Measurements from ENCODE around the gene GLIS1. TPM values are rescaled to one million over a fixed set of nuclear protein-coding genes. Genes with fewer than 3 reads are reported as not detected.

GLIS1 gene
- total and polyA plus RNA-seq, 2 of the 8 experiments (the other 6 are each of a cell fraction or from before 2014, with no cell fraction given), result 0.15 to 0.22 TPM

DNA sequence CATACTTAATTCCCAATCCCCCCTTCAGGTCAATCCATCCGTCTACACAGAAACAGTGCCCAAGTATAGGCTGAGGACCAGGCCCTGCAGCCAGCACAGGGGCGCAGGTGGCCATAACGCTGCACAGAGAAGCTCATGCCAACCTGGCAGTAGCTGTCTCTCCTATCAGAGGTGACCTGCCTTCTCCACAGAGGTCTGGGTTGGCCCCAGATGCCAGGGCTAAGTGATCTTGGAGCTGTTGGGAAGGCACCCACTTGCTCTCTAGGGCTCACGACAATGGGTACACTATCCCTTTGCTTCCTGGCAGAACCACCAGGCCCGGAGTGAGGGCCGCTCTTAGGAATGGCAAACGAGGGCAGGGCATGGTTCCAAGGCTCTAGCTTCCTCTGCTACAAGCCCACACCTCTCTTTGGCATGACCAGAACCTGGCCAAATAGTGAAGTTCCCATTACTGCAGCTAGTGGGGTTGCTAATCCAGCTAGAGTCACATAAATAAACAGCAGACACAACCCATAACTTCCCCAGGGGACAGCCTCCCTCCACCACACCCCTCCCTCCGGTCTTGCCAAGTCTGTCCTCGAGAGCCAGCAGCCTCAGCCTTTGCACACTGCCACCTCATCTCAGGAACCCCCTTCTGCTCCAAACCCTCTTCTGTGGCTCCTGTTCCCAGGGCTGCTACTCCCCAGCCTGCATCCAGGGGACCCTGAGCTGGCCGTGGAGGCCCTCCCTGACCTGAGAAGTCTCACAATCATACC lies 113.0 kb downstream of the GLIS1 start (continued):
- TF ChIP-seq, protein P1, sequence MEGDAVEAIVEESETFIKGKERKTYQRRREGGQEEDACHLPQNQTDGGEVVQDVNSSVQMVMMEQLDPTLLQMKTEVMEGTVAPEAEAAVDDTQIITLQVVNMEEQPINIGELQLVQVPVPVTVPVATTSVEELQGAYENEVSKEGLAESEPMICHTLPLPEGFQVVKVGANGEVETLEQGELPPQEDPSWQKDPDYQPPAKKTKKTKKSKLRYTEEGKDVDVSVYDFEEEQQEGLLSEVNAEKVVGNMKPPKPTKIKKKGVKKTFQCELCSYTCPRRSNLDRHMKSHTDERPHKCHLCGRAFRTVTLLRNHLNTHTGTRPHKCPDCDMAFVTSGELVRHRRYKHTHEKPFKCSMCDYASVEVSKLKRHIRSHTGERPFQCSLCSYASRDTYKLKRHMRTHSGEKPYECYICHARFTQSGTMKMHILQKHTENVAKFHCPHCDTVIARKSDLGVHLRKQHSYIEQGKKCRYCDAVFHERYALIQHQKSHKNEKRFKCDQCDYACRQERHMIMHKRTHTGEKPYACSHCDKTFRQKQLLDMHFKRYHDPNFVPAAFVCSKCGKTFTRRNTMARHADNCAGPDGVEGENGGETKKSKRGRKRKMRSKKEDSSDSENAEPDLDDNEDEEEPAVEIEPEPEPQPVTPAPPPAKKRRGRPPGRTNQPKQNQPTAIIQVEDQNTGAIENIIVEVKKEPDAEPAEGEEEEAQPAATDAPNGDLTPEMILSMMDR (IDR thresholded peaks at IDR 0.05; ENCODE audit: control extremely low read depth in 1 of 3, insufficient read depth in 1 of 3, low read depth in 1 of 3, low read length in 3 of 3), result no peak
- no peak for TF ChIP-seq SRF (IDR thresholded peaks at IDR 0.05; ENCODE audit: low read depth, low read length)
- TF ChIP-seq CBX8 (IDR thresholded peaks at IDR 0.05; ENCODE audit: borderline replicate concordance, low read depth, low read length), result no peak
- TF ChIP-seq SIX5 (IDR thresholded peaks at IDR 0.05; ENCODE audit: low read depth, low read length), result no peak
- no peak for TF ChIP-seq TBP (IDR thresholded peaks at IDR 0.05; ENCODE audit: low read depth, low read length)
- no peak for TF ChIP-seq TAF1 (IDR thresholded peaks at IDR 0.05; ENCODE audit: low read depth, low read length)
- no peak for TF ChIP-seq FOSL1 (IDR thresholded peaks at IDR 0.05; ENCODE audit: insufficient read depth, low read depth, low read length)
- TF ChIP-seq JUN (IDR thresholded peaks at IDR 0.05; ENCODE audit: low read depth, low read length), result no peak
- TF ChIP-seq BCL11A (IDR thresholded peaks at IDR 0.05; ENCODE audit: low read depth in 2 of 2, low read length in 2 of 2), result no peak
- no peak for TF ChIP-seq GABPA (IDR thresholded peaks at IDR 0.05; ENCODE audit: borderline replicate concordance, insufficient read depth, low read length)
- no peak for TF ChIP-seq HDAC6 (IDR thresholded peaks at IDR 0.05; ENCODE audit: low read depth, low read length)

Measured in H1 (cell line).